HG03060 (cell line): ENCODE data around the gene KAT8.
"Not testable (repeated sequence)": the region's sequence is repeated elsewhere in the genome, so short reads cannot be mapped to it uniquely, and the experiment has no call there.

Experiments used
- ATAC-seq: cut with Tn5 transposase; IDR thresholded peaks from one replicate; pipeline ENCODE4 v1.9.1; 2021; ENCODE audit warnings: low read depth, moderate number of reproducible peaks; ENCODE audit not compliant: unreplicated experiment

The KAT8 gene

GRCh38 chr16:31143011-31143693 lies 25.7 kb downstream of the KAT8 start:
- ATAC-seq: no peak

- ATAC-seq: no peak
Measured at GRCh38 chr16:31143694-31144148, 26.3 kb downstream of the KAT8 start.

- ATAC-seq: not testable (repeated sequence)
Measured at GRCh38 chr16:31144418-31144817, 27.0 kb downstream of the KAT8 start.

GRCh38 chr16:31145398-31145990 lies 28.0 kb downstream of the KAT8 start:
- no peak for ATAC-seq

- ATAC-seq: no peak
Measured at GRCh38 chr16:31147574-31147973, 30.1 kb downstream of the KAT8 start.

GRCh38 chr16:31148281-31148728 lies 30.8 kb downstream of the KAT8 start:
- no peak for ATAC-seq

GRCh38 chr16:31148896-31149295 lies 31.4 kb downstream of the KAT8 start:
- ATAC-seq: no peak

GRCh38 chr16:31149332-31149731 lies 31.9 kb downstream of the KAT8 start:
- no peak for ATAC-seq

GRCh38 chr16:31149894-31150890 lies 32.7 kb downstream of the KAT8 start, which contains the start of gene PRSS36:
TSS of gene PRSS36 (minus strand) at chr16:31150066. CDS start at chr16:31150035, 31 bp downstream.
- no peak for ATAC-seq

GRCh38 chr16:31150976-31151375 lies 33.5 kb downstream of the KAT8 start:
- not testable (repeated sequence) for ATAC-seq

- no peak for ATAC-seq
Measured at GRCh38 chr16:31157136-31157535, 39.7 kb downstream of the KAT8 start.

GRCh38 chr16:31167315-31167714 lies 49.9 kb downstream of the KAT8 start:
- ATAC-seq: no peak

GRCh38 chr16:31168848-31169247 lies 51.4 kb downstream of the KAT8 start:
- no peak for ATAC-seq

- ATAC-seq: not testable (repeated sequence)
Measured at GRCh38 chr16:31170048-31170447, 52.6 kb downstream of the KAT8 start.

- no peak for ATAC-seq
Measured at GRCh38 chr16:31177136-31177535, 59.7 kb downstream of the KAT8 start.

- no peak for ATAC-seq
Measured at GRCh38 chr16:31179219-31179746, 61.8 kb downstream of the KAT8 start.

- ATAC-seq: peak; percentile 57
Measured at GRCh38 chr16:31179747-31180459, 62.4 kb downstream of the KAT8 start, which contains the start of gene FUS. TSS of gene FUS (plus strand) at chr16:31180139. CDS start at chr16:31180215, 76 bp downstream.
